Kidney (tissue), 14 donors: ENCODE measurements around the gene HOXA10. TPM values are rescaled to one million over a fixed set of nuclear protein-coding genes. Genes with fewer than 3 reads are reported as not detected.
A peak's percentile ranks its signal among the peaks of the same experiment; 100 is the strongest.

Source experiments
- DNase-seq, 5 donors: peaks; one replicate each; pipeline ENCODE4 v3.0.0-alpha.2; 2013 to 2020
- FAIRE-seq: peaks from 2 replicates; lab custom pipeline; 2012; peaks lifted over from hg19 to GRCh38; lab: Jason Lieb, UNC
- H3K27ac ChIP-seq, 2 donors: one replicate each; pipeline ENCODE4 v1.7.0; 2013; ENCODE audit warnings: low read depth in 2 of 2, low read length in 2 of 2, inconsistent platforms in 1 of 2
- H3K27me3 ChIP-seq: one replicate; pipeline ENCODE4 v1.7.1; 2013; ENCODE audit warnings: low read length, inconsistent platforms; ENCODE audit not compliant: control insufficient read depth, insufficient read depth
- H3K36me3 ChIP-seq, 3 donors: one replicate each; pipeline versions ENCODE4 v1.7.0 to v1.7.1; 2013; ENCODE audit warnings: low read length in 3 of 3, control low read depth in 1 of 3, inconsistent platforms in 1 of 3; ENCODE audit not compliant: insufficient read depth in 3 of 3, control insufficient read depth in 2 of 3
- H3K4me1 ChIP-seq, 3 donors: one replicate each; pipeline versions ENCODE4 v1.7.0 to v1.7.1; 2013; ENCODE audit warnings: low read length in 3 of 3, inconsistent platforms in 1 of 3, low read depth in 1 of 3; ENCODE audit not compliant: control insufficient read depth in 2 of 3, insufficient read depth in 2 of 3
- H3K4me3 ChIP-seq, 3 donors: one replicate each; pipeline versions ENCODE4 v1.7.0 to v1.8.1; 2013; ENCODE audit warnings: low read length in 3 of 3, control low read depth in 1 of 3, inconsistent platforms in 1 of 3
- H3K9ac ChIP-seq, 3 donors: one replicate each; pipeline versions ENCODE4 v1.7.0 to v1.7.1; 2013; ENCODE audit warnings: low read length in 3 of 3, control low read depth in 1 of 3, inconsistent platforms in 1 of 3
- H3K9me3 ChIP-seq, 3 donors: one replicate each; pipeline versions ENCODE4 v1.7.0 to v1.7.1; 2013; ENCODE audit warnings: low read length in 3 of 3, control low read depth in 1 of 3, inconsistent platforms in 1 of 3; ENCODE audit not compliant: control insufficient read depth in 2 of 3, insufficient read depth in 1 of 3
- intact Hi-C: fragments of 100-400 bp; cut with DNase I; formaldehyde crosslinking; loops from one replicate; pipeline ENCODE4 v1.11.1; 2022
- polyA plus RNA-seq: library from polyadenylated mRNA; stranded (reverse); fragments of 350-450 nt; fragmentation: Illumina TruSeq; extraction: RNeasy Lipid Tissue Mini Kit (QIAGEN cat#74804); gene quantifications from one replicate; pipeline ENCODE4 v1.2.3, GENCODE V29; 2014; ENCODE audit warnings: low read depth, low replicate concordance; ENCODE audit not compliant: insufficient read depth
- total RNA-seq: library from RNA; stranded (reverse); fragmentation: NEBNext Ultra II Directional; extraction: Animal tissue kit (Norgen Biotek cat#: 25700); gene quantifications from one replicate; pipeline ENCODE4 v1.2.1, GENCODE V29; 2021
- TF ChIP-seq, protein P1 (sequence below): IDR thresholded peaks from 3 replicates; pipeline ENCODE4 v1.5.1; 2012; ENCODE audit warnings: mild to moderate bottlenecking, moderate library complexity, borderline replicate concordance; ENCODE audit not compliant: insufficient read depth; ENCODE audit errors: extremely low read depth
- donor health status: control.
- donor health status: control.
- donor health status: control.
- donor health status: control.
- donor health status: control.
- donor health status: DM: yes; HTN: yes; CAD: no.
- donor health status: Normal renal cell carcinoma (clear cell type).

HOXA10 gene
- total and polyA plus RNA-seq, 2 donors from 2014 or later, result 16.3 to 17.9 TPM

DNA sequence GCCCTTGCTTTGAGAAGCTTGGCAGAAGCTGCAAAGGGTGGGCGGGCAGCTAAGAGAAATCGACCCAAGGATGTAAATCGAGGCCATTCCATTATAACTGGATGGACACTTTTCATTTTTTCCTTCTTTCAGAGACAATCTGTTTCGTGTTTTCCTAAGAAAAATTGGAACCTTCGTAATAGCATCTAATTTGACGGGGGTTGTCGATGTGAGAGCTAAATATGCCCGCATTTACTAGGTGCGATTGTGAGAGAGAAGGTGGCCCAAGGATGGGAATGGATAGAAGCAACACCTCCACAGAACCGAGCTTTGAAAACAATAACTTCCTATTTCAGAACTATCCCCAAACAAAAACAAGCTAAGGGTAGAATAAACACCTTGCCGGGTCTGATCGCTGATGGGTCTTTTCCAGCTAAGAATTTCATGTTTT lies 42.7 kb downstream of the HOXA10 start:
- DNase-seq (no peak), FAIRE-seq (no peak)
- peaks cover 0 to 2% (median 0%) of the 10 kb centered on the region in 3 donors for H3K36me3 ChIP-seq
- TF ChIP-seq, protein P1, sequence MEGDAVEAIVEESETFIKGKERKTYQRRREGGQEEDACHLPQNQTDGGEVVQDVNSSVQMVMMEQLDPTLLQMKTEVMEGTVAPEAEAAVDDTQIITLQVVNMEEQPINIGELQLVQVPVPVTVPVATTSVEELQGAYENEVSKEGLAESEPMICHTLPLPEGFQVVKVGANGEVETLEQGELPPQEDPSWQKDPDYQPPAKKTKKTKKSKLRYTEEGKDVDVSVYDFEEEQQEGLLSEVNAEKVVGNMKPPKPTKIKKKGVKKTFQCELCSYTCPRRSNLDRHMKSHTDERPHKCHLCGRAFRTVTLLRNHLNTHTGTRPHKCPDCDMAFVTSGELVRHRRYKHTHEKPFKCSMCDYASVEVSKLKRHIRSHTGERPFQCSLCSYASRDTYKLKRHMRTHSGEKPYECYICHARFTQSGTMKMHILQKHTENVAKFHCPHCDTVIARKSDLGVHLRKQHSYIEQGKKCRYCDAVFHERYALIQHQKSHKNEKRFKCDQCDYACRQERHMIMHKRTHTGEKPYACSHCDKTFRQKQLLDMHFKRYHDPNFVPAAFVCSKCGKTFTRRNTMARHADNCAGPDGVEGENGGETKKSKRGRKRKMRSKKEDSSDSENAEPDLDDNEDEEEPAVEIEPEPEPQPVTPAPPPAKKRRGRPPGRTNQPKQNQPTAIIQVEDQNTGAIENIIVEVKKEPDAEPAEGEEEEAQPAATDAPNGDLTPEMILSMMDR, result no peak
- intact Hi-C loops, result no loop called here
- peaks cover 23 to 39% (median 38%) of the 10 kb centered on the region in 3 donors for H3K4me1 ChIP-seq
- H3K9ac ChIP-seq, result peak overlapping the region; percentile 45 to 92 (median 78)
- no peaks in the 10 kb centered on the region for H3K27me3 ChIP-seq
- H3K4me3 ChIP-seq, result peak overlapping the region; percentile 62 to 82 (median 73)
- no peaks in the 10 kb centered on the region for H3K9me3 ChIP-seq
- H3K27ac ChIP-seq, result peak overlapping the region; percentile 92 to 97

DNA sequence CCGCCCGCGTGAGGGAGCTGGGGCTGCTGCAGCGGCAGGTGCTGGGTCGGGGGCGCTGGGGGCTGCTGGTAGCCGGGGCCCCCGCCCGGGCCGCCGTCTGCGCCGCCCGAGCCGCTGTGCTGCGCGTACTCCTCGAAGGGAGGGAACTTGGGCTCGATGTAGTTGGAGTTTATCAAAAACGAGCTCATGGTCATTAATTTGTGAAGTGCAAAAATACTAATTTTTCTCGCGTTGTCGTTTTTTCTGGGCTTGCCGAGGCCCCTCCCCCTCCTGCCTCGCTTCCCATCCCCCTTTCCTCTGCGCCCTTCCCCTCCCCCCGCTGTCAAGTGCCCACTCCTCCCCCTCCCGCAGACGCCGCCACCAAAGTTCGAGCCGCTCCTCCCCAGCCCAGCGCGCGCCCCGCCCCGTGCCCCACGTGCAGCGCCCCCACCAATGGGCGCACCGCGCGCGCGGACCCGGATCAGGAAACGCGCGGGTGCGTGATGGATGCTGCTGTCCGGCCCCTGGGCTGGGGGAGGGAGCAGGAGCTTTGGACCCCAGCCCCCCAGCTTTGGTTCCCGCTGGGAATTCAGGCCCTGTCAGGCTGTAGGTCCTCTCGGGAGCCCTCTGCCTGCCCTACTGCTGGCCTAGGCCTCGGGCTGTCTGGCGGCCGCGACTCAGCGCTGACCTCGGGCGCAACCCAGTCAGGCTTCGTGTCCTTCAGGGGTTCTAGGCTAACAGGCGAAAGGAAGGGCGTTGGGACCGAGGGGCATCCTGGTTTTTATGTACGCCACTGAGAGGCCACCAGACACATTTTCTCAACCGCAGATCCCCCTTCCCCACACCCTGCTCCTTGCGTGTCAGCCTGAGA lies 43.4 kb downstream of the HOXA10 start, which contains the start of gene HOXA4:
HOXA4 (minus strand) TSS at position 218 of the 850 bp plus-strand sequence; CDS start at position 194, 24 bp downstream.
- TF ChIP-seq, protein P1, result no peak
- peak within 1 kb of the TSS; percentile 92 to 97 for H3K27ac ChIP-seq
- peak; percentile 95 to 98 (median 96) for DNase-seq
- no peak for FAIRE-seq
- H3K9ac ChIP-seq, result peak within 1 kb of the TSS; percentile 31 to 92 (median 78)
- no peaks in the 10 kb centered on the region for H3K9me3 ChIP-seq
- peak within 1 kb of the TSS; percentile 62 to 82 (median 73) for H3K4me3 ChIP-seq
- H3K27me3 ChIP-seq, result no peaks in the 10 kb centered on the region
- peaks cover 0 to 2% (median 0%) of the 10 kb centered on the region in 3 donors for H3K36me3 ChIP-seq
- H3K4me1 ChIP-seq, result peaks cover 19 to 38% (median 37%) of the 10 kb centered on the region in 3 donors
- intact Hi-C loops, result no loop called here

DNA sequence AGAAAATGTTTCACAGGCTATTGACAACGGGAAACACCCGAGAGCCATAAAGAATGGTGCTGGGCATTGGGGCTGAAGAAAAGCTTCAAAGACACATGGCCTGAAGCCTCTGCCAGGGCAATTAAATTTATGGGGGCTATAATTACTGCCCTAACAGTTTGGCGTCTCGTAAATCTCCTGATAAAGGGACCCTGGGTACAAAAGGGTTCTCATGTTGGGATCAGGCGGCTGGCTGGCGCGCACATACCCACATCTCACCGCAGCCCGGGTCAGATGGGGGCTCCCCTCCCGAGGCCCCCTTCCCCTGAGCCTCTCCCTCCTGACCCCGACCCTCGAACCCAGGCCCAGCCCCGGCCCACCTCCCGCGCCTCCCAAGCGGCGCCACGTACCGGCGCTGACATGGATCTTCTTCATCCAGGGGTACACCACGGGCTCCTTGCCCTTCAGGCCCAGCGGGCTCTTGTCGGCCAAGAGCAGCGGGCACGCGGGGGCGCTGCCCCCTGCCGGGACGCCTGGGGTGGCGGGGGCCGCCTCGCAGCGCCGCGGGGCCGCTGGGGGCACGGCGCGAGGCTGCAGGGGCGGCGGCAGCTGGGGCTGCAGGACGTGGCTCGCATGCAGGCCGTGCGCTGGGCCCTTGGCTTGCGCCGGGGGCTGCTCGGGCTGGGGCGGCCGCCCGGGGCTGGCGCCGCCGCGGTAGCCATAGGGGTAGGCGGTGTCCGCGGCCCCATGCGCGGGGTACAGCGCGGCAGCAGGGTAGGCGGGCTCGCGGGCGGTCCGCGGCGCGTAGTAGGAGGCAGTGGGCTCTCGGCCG lies 44.2 kb downstream of the HOXA10 start:
- Histone ChIP-seq H3K27ac (peak overlapping the region; percentile 73 to 89), H3K27me3 (no peaks in the 10 kb centered on the region), H3K36me3 (peaks cover 0 to 2% (median 0%) of the 10 kb centered on the region in 3 donors), H3K4me3 (peak overlapping the region; percentile 44 to 73 (median 62)), H3K9ac (peak overlapping the region; percentile 23 to 68 (median 30)), H3K4me1 (peaks cover 23 to 45% (median 41%) of the 10 kb centered on the region in 3 donors), H3K9me3 (no peaks in the 10 kb centered on the region)
- intact Hi-C loops, result no loop called here
- peak; percentile 78 to 95 (median 90) for DNase-seq
- TF ChIP-seq, protein P1, result peak; percentile 33
- no peak for FAIRE-seq
